Measurements from ENCODE around the gene PUM2.

- TF ChIP-seq CTCF (IDR thresholded peaks at IDR 0.05; ENCODE audit: low read length) (no peak), EZH2 (optimal IDR thresholded peaks at IDR 0.05; ENCODE audit: low read depth, low read length) (no peak), EZH2phosphoT487 (IDR thresholded peaks at IDR 0.05; ENCODE audit: low read length) (no peak)
Observed at GRCh38 chr2:20365249-20365817, 14.7 kb upstream of the PUM2 start.

Measured in MM.1S (cell line).